HepG2 (cell line): ENCODE measurements around the gene AGAP3. TPM values are rescaled to one million over a fixed set of nuclear protein-coding genes. Genes with fewer than 3 reads are reported as not detected.

Experiments used
- ATAC-seq: fragments of 200-7000 bp; cut with Tn5 transposase; 3 replicates; pipeline ENCODE4 v1.9.1; 2020; ENCODE audit warnings: mild to moderate bottlenecking, moderate library complexity
- BruUV-seq: library from RNA; stranded (reverse); fragments of 400-500 nt; replicated peaks from 2 replicates; lab custom pipeline; 2021; lab: Mats Ljungman, UMichigan
- CTCF ChIA-PET: fragments of 300-600 bp; formaldehyde crosslinking; extraction: SDS; loops from one replicate; lab custom pipeline; 2021; ENCODE audit warnings: low total read pairs, inconsistent platforms, low intra/inter-chr PET ratio; lab: Yijun Ruan, JAX
- POLR2A ChIA-PET: fragments of 350-600 bp; sonication (Branson Sonifier 250); formaldehyde crosslinking; loops from one replicate; lab custom pipeline; 2020; ENCODE audit warnings: antibody characterized with exemption, inconsistent platforms; lab: Yijun Ruan, JAX
- DNase-seq: peaks from one replicate; pipeline ENCODE4 v3.0.0-alpha.2; 2015; ENCODE audit warnings: low spot score
- FAIRE-seq: peaks from 3 replicates; lab custom pipeline; 2011; peaks lifted over from hg19 to GRCh38; lab: Jason Lieb, UNC
- H2AFZ ChIP-seq: one replicate; pipeline ENCODE4 v1.6.1; 2011; ENCODE audit warnings: low read length, inconsistent platforms
- H3K27ac ChIP-seq: fragments of 300-600 bp; 3 replicates; pipeline ENCODE4 v1.8.0; 2011; ENCODE audit warnings: mixed run types, mild to moderate bottlenecking, mixed read lengths, low read length, inconsistent platforms; ENCODE audit not compliant: insufficient read depth; ENCODE audit errors: extremely low read length
- H3K27me3 ChIP-seq, 2 experiments: fragments of 200-600 bp in 1 of 2; 2 replicates in 1 of 2; 3 replicates in 1 of 2; pipeline versions ENCODE4 v1.6.0 to v1.8.0; 2011; ENCODE audit warnings: low read length in 2 of 2, mild to moderate bottlenecking in 2 of 2, moderate library complexity in 2 of 2, inconsistent platforms in 1 of 2; ENCODE audit not compliant: insufficient read depth in 2 of 2, control insufficient read depth in 1 of 2
- H3K36me3 ChIP-seq, 2 experiments: fragments of 200-600 bp in 1 of 2; replicated peaks in 1 of 2; 2 replicates in 1 of 2; 3 replicates in 1 of 2; pipeline versions ENCODE4 v1.5.1 to v1.8.0; 2011; ENCODE audit warnings: low read length in 2 of 2, inconsistent platforms in 1 of 2; ENCODE audit not compliant: insufficient read depth in 2 of 2, control insufficient read depth in 1 of 2
- H3K4me1 ChIP-seq: 2 replicates; pipeline ENCODE4 v1.5.1; 2012; ENCODE audit warnings: low read length, inconsistent platforms; ENCODE audit not compliant: insufficient read depth
- H3K4me2 ChIP-seq: 2 replicates; pipeline ENCODE4 v1.6.0; 2011; ENCODE audit warnings: low read depth, low read length, inconsistent platforms
- H3K4me3 ChIP-seq, 3 experiments: fragments of 200-600 bp in 1 of 3; sonication (generic), shearing (Covaris generic) in 1 of 3; replicated peaks in 1 of 3; 2 replicates each; pipeline ENCODE4 v1.5.1; 2011 to 2016; ENCODE audit warnings: low read length in 3 of 3, inconsistent platforms in 2 of 3, low read depth in 2 of 3, mild to moderate bottlenecking in 2 of 3, control low read depth in 1 of 3, mixed read lengths in 1 of 3; ENCODE audit not compliant: insufficient read depth in 1 of 3
- H3K79me2 ChIP-seq: one replicate; pipeline ENCODE4 v1.6.1; 2011; ENCODE audit warnings: low read length, inconsistent platforms; ENCODE audit not compliant: insufficient read depth
- H3K9ac ChIP-seq: 2 replicates; pipeline ENCODE4 v1.6.0; 2011; ENCODE audit warnings: mild to moderate bottlenecking, low read depth, low read length, inconsistent platforms; ENCODE audit not compliant: insufficient read depth
- H3K9me3 ChIP-seq: 2 replicates; pipeline ENCODE4 v1.5.1; 2012; ENCODE audit warnings: mild to moderate bottlenecking, low read length
- H4K20me1 ChIP-seq: 2 replicates; pipeline ENCODE4 v1.6.0; 2011; ENCODE audit warnings: inconsistent platforms, mild to moderate bottlenecking, low read length, moderate library complexity; ENCODE audit not compliant: insufficient read depth
- GATAD1 ChIP-seq: IDR thresholded peaks from 2 replicates; pipeline ENCODE4 v1.6.1; 2016; ENCODE audit warnings: missing genetic modification reagents, missing compliant biosample characterization
- HDAC1 ChIP-seq: sonication (generic); formaldehyde crosslinking; IDR thresholded peaks from 2 replicates; pipeline ENCODE4 v1.5.1; 2020; ENCODE audit warnings: mild to moderate bottlenecking, missing genetic modification reagents
- HMGXB4 ChIP-seq, 2 experiments: sonication (generic) in 1 of 2; formaldehyde crosslinking in 1 of 2; IDR thresholded peaks; 2 replicates each; pipeline versions ENCODE4 v1.4.0 to v1.6.1; 2018 to 2020; ENCODE audit warnings: missing genetic modification reagents in 2 of 2, borderline replicate concordance in 1 of 2, low read depth in 1 of 2, mild to moderate bottlenecking in 1 of 2, missing biosample characterization in 1 of 2
- NFRKB ChIP-seq: fragments of 450-650 bp; IDR thresholded peaks from 2 replicates; pipeline ENCODE4 v1.6.1; 2017
- PAX8 ChIP-seq: sonication (generic); formaldehyde crosslinking; IDR thresholded peaks from 2 replicates; pipeline ENCODE4 v1.8.0; 2022; ENCODE audit warnings: mild to moderate bottlenecking, missing genetic modification reagents, borderline replicate concordance
- PHF21A ChIP-seq: sonication (generic); formaldehyde crosslinking; IDR thresholded peaks from 2 replicates; pipeline ENCODE4 v1.5.0; 2020; ENCODE audit warnings: mild to moderate bottlenecking, missing genetic modification reagents
- PITX1 ChIP-seq: sonication (generic); formaldehyde crosslinking; IDR thresholded peaks from 2 replicates; pipeline ENCODE4 v1.5.1; 2020; ENCODE audit warnings: mild to moderate bottlenecking, missing genetic modification reagents
- REPIN1 ChIP-seq: sonication (generic); formaldehyde crosslinking; IDR thresholded peaks from 2 replicates; pipeline ENCODE4 v1.8.0; 2022; ENCODE audit warnings: missing genetic modification reagents, low read depth, mild to moderate bottlenecking, borderline replicate concordance
- ZBTB25 ChIP-seq: IDR thresholded peaks from 2 replicates; pipeline ENCODE4 v1.6.1; 2018; ENCODE audit warnings: missing genetic modification reagents
- ZBTB38 ChIP-seq: sonication (generic); formaldehyde crosslinking; IDR thresholded peaks from 2 replicates; pipeline ENCODE4 v1.5.1; 2020; ENCODE audit warnings: mild to moderate bottlenecking, missing genetic modification reagents
- ZNF12 ChIP-seq: sonication (generic); formaldehyde crosslinking; IDR thresholded peaks from 2 replicates; pipeline ENCODE4 v1.5.0; 2020; ENCODE audit warnings: missing genetic modification reagents
- ZNF414 ChIP-seq: sonication (generic); formaldehyde crosslinking; IDR thresholded peaks from 2 replicates; pipeline ENCODE4 v1.5.0; 2020; ENCODE audit warnings: missing genetic modification reagents
- ZNF547 ChIP-seq: sonication (generic); formaldehyde crosslinking; IDR thresholded peaks from 2 replicates; pipeline ENCODE4 v1.5.1; 2020; ENCODE audit warnings: mild to moderate bottlenecking, missing genetic modification reagents
- ZNF597 ChIP-seq: sonication (generic); formaldehyde crosslinking; IDR thresholded peaks from 2 replicates; pipeline ENCODE4 v1.5.0; 2020; ENCODE audit warnings: missing genetic modification reagents
- ZNF788 ChIP-seq: sonication (generic); formaldehyde crosslinking; IDR thresholded peaks from 2 replicates; pipeline ENCODE4 v1.5.0; 2020; ENCODE audit warnings: mild to moderate bottlenecking, missing genetic modification reagents, borderline replicate concordance
- ZSCAN9 ChIP-seq: IDR thresholded peaks from 2 replicates; pipeline ENCODE4 v1.6.1; 2016; ENCODE audit warnings: borderline replicate concordance
- WGBS: methylation state at CpG from one replicate; pipeline ENCODE4 v1.1.6; 2017; ENCODE audit warnings: low lambda C conversion rate; 5-methylcytosine and 5-hydroxymethylcytosine counted together
- in situ Hi-C: cut with HindIII; loops from 2 replicates; pipeline ENCODE4 v1.10.0; 2017; ENCODE audit warnings: low pct_unique_long_range_greater_than_20kb; ENCODE audit not compliant: extremely low pct_ligation_motif_present
- intact Hi-C: fragments of 100-400 bp; cut with micrococcal nuclease; formaldehyde crosslinking; loops from one replicate; pipeline ENCODE4 v1.10.0; 2022; ENCODE audit not compliant: unreplicated experiment
- polyA plus RNA-seq, 8 experiments: library from polyadenylated mRNA; depleted of rRNA in 3 of 8; stranded (reverse) in 7 of 8; unstranded in 1 of 8; fragments of >200 nt; fragmentation: Illumina TruSeq in 4 of 8; extraction: Trizol in 4 of 8; gene quantifications; 2 replicates each; pipeline versions ENCODE4 v1.2.1 to v1.2.3, GENCODE V29; 2011 to 2016; ENCODE audit warnings: low read depth in 4 of 8, missing spikeins in 1 of 8, mixed read lengths in 1 of 8; ENCODE audit not compliant: insufficient read depth in 1 of 8
- total RNA-seq, 5 experiments: library from RNA; depleted of rRNA; stranded (reverse); fragments of >200 nt; fragmentation: Illumina TruSeq; extraction: Trizol; gene quantifications; 2 replicates each; pipeline ENCODE4 v1.2.3, GENCODE V29; 2016; ENCODE audit warnings: low read depth in 1 of 5
- TF ChIP-seq, protein P1 (sequence below): conservative IDR thresholded peaks from 2 replicates; pipeline ENCODE4 v1.6.1; 2018; ENCODE audit warnings: missing genetic modification reagents

AGAP3 gene
- total and polyA plus RNA-seq, 2 of the 13 experiments (the other 11 are each of a cell fraction or from before 2014, with no cell fraction given) = 31.3 to 61.4 TPM

DNA sequence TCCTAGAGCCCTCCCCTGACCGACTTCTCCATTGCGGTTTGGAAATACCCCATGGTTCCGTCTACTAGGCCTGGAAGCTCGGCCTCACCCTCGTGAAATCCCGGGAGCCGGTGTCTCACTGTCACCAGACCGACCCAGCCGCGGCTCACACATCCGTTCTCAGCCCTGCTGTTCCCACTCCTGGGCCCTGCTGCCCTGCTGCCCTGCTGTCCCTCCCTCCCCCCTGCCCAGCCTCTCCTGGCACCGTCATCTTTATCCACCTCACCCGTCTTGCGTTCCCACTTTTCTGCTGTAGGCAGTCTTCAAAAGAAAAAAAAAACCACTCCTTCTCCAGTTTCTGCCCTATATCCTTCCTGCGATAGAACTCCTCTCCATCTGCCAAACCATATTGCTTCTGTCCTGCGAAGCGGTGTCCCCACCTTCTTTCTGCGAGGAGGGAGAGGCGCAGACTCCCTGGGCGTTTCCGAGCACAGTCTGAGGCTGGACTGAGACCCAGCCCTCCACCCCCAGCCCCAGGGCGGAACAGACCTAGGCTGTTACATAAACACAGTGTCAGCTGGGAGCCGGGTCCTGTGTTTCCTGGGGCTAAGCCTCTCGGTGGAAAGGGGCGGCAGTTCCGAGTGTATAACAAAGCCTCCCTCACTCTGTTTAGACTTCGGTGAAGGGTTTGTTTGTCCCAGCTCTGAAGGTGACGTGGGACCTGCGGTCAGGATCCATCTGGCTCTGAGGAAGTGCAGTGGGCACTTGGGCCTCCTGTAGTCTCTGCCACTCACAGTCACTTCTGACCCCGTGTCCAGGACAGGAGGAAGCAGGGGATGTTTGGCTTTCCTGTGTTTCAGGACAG is 2.8 kb downstream of the AGAP3 start:
- Histone ChIP-seq H3K27me3 (no peaks in the 10 kb centered on the region), H3K79me2 (peaks cover 72% of the 10 kb centered on the region), H3K4me3 (peak overlapping the region; percentile 93 to 98 (median 95); a peak in 5 of 6 replicates), H3K4me1 (peaks cover 60% of the 10 kb centered on the region), H2AFZ (no peak overlapping the region), H3K9me3 (no peaks in the 10 kb centered on the region), H4K20me1 (peaks cover 54% of the 10 kb centered on the region), H3K36me3 (peaks cover 8 to 28% of the 10 kb centered on the region in 2 experiments; a peak in 4 of 5 replicates), H3K27ac (peak overlapping the region; percentile 70), H3K4me2 (peak overlapping the region; percentile 97), H3K9ac (peak overlapping the region; percentile 88)
- intact Hi-C loops = loop anchor here (10.0 kb wide), 1 partner anchor 156 kb away; the partner anchor contains the start of gene SMARCD3
- peak; percentile 73 for DNase-seq
- 55% methylated on average over 23 of the region's 30 CpGs for WGBS
- ATAC-seq = peak; percentile 47
- peak; percentile 39 for FAIRE-seq
- in situ Hi-C loops = no loop called here
- no TSS peak for BruUV-seq
- ChIA-PET POLR2A (interaction anchor here (1.0 to 6.7 kb wide), 4 partner anchors 8 to 61 kb away, joined by 3 to 82 read pairs (median 6); partner anchors contain the start of genes ABCB8 and FASTK), CTCF (no interaction called here)
- TF ChIP-seq ZNF547 (CRISPR knock-in tag) = no peak
- no peak for TF ChIP-seq ZNF597
- no peak for TF ChIP-seq PAX8 (CRISPR knock-in tag)
- no peak for TF ChIP-seq NFRKB
- peak; percentile 28; the same call in 1 of the 2 replicates for TF ChIP-seq PITX1
- TF ChIP-seq ZNF414 (CRISPR knock-in tag) = no peak
- TF ChIP-seq, protein P1, sequence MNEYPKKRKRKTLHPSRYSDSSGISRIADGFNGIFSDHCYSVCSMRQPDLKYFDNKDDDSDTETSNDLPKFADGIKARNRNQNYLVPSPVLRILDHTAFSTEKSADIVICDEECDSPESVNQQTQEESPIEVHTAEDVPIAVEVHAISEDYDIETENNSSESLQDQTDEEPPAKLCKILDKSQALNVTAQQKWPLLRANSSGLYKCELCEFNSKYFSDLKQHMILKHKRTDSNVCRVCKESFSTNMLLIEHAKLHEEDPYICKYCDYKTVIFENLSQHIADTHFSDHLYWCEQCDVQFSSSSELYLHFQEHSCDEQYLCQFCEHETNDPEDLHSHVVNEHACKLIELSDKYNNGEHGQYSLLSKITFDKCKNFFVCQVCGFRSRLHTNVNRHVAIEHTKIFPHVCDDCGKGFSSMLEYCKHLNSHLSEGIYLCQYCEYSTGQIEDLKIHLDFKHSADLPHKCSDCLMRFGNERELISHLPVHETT = no peak
- TF ChIP-seq ZBTB25 (CRISPR knock-in tag) = no peak
- peak; percentile 84 for TF ChIP-seq PHF21A (CRISPR knock-in tag)
- 0 out of 2 replicates have a peak, but pooled peaks have one; percentile 47 for TF ChIP-seq ZNF788 (CRISPR knock-in tag)
- 0 out of 4 replicates have a peak, but pooled peaks of 1 of the 2 experiments have one; percentile 29 for TF ChIP-seq HMGXB4 (CRISPR knock-in tag; IDR thresholded peaks at IDR 0.05; ENCODE audit: borderline replicate concordance in 1 of 2, low read depth in 1 of 2)
- TF ChIP-seq ZBTB38 (CRISPR knock-in tag) = peak; percentile 45; the same call in 1 of the 2 replicates
- 0 out of 2 replicates have a peak, but pooled peaks have one; percentile 19 for TF ChIP-seq GATAD1 (CRISPR knock-in tag)
- TF ChIP-seq REPIN1 (CRISPR knock-in tag) = no peak
- no peak for TF ChIP-seq ZSCAN9
- peak; percentile 63; the same call in 1 of the 2 replicates for TF ChIP-seq HDAC1 (CRISPR knock-in tag)
- peak; percentile 47; the same call in 1 of the 2 replicates for TF ChIP-seq ZNF12 (CRISPR knock-in tag)
